HS-27A (cell line): ENCODE measurements around the gene ATP6V0C.
A peak's percentile ranks its signal among the peaks of the same experiment; 100 is the strongest.

Experiments used
- DNase-seq: peaks from one replicate; pipeline ENCODE4 v3.0.0-alpha.2; 2012; ENCODE audit warnings: low read depth, missing footprints

Gene ATP6V0C

DNA sequence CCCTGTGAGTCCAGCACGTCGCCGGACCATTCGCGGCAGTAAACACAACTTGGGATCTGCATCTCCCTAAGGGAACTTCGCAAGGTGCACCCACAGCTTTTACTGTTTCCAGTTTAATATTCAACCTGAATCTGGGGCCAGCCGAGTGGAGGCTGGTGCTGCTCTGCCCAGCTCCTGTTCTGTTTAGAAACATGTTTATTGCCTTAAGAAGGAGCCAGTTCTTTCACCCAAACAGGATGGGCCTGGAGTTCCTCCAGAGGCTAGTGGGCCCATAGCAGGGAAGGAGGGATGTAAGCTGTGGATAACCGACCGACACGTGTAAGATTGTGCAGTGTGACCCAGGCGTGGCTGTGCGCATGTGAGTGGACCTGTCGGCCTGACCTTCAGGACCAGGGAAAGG is 21.5 kb upstream of the ATP6V0C start:
- no peak for DNase-seq

DNA sequence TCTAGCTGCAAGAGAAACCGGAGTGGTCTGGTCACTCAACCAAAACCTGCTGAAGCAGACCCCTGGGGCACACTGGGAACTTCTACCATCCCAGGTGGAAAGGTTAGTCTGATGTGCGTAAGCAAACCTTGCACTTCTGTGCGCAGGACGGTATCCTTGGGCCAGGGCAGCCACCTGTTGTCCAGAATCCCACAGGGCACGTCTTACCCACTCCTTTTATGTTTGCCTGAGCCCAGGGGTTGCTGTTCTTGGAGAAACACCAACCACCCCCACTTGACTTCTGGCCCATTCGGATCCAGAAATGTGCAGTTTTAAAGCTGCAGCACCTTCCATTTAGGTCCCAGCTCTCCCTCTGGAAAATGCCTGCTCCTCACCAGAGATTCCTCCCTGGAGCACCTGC is 20.1 kb upstream of the ATP6V0C start:
- no peak for DNase-seq

DNA sequence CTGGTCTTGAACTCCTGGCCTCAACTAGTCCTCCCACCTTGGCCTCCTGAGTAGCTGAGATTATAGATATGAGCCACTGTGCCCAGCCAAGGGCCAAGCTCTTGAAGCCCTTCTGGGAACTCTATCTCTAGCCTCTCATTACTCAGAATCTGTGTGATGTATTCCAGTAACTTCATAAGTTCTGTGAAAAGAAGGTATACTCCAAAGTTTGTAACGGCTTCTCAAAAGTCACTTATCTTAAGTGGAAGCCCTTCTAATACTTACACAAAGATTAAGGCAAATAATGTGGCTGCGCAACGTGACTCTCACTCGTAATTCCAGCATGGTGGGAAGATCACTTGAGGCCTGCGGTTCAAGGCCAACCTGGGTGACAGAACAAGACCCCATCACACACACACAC is 19.1 kb upstream of the ATP6V0C start:
- DNase-seq: no peak

DNA sequence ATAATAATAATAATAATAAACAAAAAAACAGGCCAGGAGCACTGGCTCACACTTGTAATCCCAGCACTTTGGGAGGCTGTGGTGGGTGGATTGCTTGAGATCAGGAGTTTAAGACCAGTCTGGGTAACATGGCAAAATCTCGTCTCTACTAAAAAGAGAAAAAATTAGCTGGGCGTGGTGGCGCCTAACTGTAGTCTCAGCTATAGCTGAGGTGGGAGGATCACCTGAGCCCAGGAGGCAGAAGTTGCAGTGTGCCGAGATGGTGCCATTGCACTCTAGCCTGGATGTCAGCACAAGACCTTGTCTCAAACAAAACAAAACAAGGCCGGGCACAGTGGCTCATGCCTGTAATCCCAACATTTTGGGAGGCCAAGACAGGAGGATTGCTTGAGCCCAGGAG is 18.7 kb upstream of the ATP6V0C start:
- DNase-seq: no peak

DNA sequence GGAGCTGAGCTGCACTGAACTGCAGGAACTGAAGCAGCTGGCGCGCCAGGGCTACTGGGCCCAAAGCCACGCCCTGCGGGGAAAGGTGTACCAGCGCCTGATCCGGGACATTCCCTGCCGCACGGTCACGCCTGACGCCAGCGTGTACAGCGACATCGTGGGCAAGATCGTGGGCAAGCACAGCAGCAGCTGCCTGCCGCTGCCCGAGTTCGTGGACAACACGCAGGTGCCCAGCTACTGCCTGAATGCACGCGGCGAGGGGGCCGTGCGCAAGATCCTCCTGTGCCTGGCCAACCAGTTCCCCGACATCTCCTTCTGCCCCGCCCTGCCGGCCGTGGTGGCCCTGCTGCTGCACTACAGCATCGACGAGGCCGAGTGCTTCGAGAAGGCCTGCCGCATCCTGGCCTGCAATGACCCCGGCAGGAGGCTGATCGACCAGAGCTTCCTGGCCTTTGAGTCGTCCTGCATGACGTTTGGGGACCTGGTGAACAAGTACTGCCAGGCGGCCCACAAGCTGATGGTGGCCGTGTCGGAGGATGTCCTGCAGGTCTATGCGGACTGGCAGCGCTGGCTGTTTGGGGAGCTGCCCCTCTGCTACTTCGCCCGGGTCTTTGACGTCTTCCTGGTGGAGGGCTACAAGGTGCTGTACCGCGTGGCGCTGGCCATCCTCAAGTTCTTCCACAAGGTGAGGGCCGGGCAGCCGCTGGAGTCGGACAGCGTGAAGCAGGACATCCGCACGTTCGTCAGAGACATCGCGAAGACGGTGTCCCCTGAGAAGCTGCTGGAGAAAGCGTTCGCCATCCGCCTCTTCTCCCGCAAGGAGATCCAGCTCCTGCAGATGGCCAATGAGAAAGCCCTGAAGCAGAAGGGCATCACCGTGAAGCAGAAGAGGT is 17.3 kb upstream of the ATP6V0C start:
- no peak for DNase-seq

DNA sequence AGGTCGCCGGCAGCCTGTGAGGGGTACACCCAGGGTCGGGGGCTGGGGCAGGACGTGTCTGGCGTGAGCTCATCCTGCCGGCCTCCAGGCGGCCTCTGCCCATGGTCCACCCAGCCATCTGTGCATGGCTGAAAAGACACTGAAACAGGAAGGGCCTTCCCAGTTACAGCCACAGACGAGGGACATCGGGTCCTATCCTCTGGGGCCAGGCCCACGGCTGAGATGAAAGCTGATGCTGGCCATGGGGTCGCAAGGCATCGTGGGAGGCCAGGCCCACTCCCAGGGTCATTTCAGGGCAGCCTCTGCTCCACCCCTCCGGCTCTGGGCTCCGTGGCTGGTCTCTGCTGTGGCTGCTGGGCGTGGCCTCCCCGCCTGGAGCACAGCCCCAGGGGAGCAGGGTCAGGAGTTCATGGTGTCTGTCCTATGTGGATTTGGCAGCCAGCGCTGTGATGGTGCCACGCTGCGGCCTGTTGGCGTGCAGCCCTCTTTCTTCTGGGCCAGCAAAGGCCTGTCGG is 16.6 kb upstream of the ATP6V0C start:
- no peak for DNase-seq

DNA sequence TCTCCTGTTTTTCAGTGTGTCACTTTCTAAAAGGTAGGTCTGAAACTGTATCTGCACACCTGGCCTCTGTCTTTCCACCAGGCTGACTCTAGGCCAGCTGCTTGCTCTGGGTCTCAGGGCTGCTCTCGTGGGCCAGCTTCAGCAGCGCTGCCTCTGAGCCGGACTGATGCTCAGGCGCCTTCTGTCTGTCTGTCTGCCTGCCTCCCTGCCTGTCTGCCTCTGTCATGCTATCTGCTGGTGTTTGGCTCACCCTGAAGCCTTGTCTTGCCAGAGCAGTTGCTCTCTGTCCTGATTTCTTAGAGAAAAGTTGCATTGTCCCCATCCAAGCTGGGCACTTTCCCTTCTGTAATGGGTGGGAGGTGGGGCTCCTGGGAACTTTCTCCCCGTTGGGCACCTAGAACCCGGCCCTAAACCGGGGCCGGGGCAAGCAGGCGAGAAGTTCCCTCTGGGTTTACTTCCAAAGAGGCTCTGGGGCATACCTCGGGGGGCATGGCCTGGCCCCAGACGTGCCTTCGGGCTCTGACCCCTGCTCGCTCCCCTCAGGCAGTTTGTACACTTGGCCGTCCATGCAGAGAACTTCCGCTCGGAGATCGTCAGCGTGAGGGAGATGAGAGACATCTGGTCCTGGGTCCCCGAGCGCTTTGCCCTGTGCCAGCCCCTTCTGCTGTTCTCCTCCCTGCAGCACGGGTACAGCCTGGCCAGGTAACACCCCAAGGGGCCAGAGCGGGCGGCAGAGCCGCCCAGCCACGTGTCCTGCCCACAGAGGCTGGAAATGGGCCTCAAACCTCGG is 15.9 kb upstream of the ATP6V0C start:
- no peak for DNase-seq

DNA sequence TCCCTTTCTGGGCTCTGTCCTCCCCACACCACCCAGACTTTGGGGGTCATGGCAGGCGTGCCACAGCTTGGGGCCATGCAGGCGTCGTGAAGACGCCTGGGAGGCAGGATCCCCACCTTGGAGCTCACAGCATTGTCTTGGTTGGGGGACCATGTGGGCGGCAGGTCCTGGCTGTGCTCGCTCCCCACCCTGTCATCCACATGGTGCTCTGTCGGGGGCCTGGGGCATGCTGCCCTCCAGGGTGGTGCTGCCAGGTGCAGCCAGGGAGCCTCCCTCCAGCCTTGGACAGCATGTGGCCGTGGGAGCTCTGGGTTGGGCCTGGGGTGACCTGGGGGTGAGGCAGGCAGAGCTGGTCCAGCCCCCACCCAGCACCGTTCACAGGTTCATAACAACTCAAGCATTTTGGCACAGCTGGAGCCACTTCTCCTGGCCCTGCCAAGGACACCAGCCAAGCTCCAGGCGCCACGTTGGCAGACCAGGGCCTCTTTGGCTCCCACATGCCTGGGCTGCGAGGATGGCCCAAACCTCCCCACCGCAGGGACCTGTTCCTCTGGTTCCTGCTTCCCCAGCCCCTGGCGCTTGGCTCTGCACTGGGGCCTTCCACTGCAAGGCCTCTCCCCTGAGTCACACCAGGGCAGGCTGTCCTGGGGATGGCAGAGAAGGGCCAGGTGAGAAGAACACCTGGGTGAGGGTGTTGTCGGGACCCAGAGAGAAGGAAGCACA is 15.1 kb upstream of the ATP6V0C start:
- no peak for DNase-seq

DNA sequence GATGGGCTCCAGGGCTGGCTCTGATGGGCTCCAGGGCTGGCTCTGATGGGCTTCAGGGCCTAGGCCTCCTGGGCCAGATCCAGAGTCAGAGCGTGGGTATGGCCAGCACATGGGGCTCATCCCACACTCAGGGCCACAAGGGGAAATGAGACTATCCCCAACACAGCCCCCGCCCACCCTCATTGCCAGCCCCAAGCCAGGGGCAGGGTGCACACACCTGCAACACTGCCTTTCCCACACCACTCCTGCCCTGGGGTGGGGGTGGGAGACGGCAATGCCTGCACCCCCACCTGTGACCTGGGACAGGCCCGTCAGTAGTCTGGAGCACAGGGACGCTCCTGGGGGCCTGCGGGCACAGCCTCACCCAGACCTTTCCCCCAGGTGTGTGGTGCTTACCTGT is 14.3 kb upstream of the ATP6V0C start:
- DNase-seq: no peak

DNA sequence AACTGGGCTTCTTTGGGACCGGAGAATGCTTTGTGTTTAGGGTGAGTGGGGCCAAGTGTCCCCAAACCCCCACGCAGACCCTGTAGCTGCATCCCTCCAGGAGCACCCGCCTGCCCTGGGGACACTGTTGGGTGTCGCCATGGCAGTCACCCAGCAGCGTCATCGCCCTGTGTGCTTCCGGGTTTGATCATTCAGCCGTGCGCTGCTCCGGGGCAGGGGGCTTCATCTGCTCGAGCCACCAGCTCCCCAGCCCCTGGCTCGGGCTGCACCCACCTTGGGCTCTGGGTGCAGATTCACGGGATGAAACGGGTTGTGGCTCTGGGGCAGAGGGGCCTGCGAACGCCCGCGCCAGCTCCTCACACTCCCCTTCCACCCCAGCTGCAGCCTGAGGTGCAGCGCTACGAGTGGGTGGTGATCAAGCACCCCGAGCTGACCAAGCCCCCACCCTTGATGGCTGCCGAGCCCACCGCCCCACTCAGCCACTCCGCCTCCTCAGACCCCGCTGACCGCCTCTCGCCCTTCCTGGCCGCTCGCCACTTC is 13.8 kb upstream of the ATP6V0C start:
- no peak for DNase-seq

DNA sequence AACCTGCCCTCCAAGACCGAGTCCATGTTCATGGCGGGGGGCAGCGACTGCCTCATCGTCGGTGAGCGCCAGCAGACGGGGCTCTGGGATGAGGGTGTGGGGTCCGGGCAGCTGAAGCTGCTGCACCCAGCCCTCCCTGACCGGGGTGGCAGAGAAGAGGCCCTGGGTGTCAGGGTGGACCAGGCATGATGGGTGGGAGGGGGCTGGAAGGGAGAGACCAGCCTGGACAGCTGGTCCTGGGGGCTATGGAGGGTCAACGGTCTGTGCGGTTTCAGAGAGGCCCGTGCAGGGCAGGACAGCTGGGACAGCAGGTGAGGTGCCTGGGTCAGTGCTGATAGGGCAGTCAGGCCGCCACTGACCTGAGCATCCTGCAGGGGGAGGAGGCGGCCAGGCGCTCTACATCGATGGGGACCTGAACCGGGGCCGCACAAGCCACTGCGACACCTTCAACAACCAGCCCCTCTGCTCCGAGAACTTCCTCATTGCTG is 13.3 kb upstream of the ATP6V0C start:
- no peak for DNase-seq

DNA sequence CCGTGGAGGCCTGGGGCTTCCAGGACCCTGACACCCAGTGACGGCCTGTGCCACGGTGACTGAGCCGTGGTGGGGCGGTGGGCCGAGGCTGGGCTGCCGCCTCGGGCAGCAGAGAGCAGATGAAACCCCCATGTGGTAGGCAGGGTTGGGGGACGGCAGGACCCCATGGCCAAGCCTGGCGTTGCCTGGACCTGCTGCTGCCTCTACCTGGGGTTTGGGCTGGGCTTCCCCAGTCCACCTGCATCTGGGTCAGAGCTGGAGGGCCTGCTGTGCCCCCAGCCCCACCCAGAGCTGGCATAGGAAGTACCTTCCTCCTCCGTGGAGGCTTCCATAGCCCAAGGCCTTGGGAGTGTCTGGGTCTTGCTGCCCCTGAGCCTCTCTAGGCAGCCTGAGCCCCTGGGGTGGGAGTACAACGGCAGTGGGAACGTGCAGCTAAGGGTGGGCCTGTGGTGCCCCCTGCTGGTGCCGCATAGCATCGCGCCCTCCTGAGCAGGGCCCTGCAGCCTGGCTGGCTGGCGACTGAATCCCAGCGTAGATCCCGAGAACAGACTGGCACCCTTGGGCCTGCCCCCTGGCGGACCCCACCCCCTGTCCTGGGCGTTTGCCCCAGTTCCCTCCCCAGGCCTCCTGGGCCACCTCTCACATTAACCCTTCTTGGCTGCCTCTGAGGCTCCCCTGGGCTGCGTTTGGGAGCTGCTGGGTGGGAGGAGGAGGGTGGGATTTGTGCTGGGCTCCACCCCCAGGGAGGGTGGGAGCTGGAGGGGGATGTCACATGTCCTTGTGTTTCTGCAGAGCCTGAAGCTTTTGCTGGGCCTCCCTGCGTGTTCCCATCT is 12.6 kb upstream of the ATP6V0C start:
- DNase-seq: peak; percentile 19

DNA sequence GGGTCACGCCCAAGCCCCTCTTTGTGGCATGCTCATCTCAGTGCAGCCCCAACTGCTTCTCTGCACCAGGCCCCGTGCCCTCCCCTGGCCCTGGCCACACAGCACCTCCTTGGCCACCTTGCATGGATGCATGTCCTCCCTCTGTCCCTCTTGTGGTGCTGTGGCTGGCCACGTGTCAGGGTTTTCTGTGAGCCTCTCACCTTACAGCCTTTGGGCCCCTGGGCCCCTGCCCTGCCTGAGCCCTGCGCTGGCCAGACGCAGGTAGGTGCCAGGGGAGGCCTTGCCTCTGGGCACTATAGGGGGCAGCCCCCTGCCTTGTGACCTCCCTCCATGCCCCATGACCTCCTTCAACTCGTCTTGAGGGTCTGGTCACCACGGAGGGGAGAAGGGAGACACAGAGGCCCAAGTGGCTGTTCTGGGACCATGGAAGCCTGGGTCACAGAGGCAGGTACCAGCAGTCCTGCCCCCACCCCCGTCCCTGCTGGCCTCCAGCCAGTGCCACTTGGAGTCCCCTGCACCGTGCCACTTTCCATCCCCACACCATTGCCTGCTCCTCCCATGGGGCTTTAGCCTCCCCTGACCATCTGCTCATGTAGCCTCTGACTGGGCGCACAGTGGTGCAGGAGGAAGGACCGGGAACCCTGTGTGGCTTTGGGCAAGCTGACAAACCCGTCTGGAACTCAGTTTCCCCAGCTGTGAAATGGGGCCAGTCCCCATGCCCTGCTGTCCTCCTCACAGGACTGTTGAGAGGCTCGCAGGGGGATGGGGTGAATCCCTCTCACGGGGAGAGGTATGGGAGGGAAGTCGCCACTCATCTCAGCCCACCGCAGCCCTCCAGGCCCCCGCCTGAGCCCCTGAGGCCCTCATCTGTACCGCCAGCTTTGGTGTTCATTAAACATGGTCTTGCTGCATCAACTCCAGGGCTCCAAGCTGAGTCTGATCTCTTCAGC is 11.5 kb upstream of the ATP6V0C start:
- DNase-seq: no peak

DNA sequence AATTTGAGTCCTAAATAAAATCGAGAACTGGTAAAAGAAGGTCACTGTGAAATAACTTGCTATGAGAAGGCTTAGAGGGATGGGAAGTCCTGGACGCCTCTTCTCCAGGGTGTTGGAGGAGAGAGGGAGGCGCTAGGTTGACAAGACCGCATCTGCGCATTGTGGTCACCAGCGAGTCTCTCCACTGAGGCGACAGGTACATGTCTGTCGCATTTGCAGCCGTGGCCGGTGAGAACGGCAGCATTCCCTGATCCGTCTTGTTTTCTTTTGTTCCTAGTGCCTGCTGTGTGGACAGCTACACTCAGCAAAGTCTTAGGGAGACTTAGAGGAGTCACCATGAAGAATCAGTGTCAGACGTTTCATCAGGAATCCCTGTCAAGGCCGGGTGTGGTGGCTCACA is 8.1 kb upstream of the ATP6V0C start:
- no peak for DNase-seq

DNA sequence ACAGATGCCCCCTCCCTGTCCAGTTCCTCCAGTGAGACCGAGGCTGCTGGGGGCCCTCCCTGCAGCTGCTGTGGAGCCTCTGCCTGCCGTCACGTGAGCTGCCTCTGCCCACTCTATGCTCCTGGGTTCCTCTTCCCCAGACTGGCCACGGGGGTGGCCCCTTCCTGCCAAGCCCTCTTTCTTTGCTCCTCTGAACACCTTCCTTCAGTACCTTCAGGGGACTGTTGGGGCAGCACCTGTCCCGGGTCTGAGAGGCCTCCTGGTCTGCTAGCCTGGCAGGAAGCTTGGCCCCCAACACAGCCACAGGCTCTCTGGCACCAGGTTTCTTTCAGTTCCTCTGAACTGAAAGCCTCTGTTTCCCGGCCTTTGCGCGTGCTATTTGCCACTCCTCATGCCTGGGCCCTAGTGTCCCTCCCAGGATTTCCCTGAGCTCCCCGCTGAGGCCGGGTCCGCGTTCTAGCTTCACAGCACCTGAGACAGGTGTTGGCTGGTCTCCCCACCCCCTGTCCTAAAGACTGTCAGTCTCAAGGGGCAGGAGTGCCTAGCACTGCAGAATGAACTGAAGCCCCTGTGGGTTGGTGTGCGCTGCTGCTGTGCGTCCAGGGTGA is 6.6 kb upstream of the ATP6V0C start:
- DNase-seq: no peak

DNA sequence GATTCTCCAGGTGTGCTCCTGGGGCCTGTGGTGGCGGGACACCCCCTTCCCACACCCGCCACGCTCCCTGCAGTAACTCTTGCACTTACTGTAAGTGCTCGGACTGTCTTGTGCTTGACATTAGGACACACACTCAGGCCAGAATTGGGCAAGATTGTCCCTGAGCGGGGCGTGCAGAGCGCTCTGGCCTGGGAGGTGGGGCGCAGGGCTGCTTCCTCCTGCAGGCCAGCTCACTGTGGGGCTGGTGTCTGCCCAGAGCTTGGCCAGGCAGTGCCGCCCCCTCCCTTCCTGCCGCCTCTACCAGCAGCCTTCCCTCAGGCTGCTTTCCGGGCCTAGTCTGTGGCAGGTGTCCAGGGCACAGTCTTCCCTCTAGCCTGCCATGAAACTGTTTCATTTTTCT is 6.1 kb upstream of the ATP6V0C start:
- no peak for DNase-seq

DNA sequence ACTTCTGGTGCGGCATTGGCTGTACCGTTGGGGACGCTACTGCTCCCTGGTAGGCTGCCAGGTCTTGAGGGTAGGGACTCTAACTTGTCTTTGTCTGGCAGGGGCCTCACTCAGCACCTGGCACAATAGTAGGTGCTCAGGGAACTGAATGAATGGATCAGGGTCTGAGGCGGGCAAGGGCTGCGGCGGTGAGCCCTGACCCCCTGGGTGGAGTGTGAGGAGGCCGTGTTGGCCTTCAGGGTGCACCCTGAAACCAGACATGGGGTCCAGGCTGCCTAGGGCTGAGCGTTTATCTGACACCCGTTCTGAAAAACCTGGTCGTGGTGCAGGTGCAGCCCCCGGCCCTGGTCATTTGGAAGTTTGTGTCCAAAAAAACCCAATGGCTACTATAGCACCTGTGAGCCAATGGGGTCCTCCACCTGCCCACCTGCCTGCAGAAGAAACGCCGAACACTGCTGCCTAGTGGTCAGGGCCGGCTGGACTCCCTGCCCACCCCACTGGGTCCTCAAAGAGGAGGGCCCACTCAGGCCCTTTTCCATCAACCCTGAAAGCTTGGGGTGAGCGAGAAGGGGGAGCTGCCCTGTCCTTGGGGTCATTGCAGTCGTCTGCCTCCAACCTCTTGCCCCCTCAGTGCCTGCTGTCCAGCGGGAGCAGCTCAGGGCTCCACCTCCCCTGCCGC is 4.9 kb upstream of the ATP6V0C start:
- DNase-seq: no peak

DNA sequence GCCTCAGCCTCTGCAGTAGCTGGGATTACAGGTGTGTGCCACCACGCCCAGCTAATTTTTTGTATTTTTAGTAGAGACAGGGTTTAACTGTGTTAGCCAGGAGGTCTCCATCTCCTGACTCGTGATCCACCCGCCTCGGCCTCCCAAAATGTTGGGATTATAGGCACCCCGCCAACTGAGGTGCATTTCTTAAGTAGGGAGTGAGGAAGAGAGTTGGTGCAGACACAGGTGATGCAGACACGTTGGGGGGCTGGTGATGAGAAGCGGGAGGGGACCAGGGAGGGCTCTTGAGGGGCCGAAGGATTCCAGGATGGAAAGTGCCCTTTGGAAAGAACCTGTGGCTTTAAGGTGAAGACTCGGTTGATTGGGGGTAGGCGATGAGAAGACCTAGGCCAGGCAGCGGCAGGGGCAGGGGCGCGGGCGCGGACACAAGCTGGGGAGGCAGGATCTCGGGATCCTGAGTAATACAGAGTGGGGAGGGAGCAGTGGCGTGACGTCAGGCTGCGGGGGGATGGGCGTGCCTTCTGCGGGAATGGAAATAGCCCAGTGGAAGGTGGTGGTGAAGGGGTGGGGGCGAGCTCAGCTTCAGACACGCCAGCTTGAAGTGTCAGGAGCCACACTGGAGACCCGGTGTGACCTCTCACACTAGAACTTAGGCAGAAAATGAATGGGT is 2.5 kb upstream of the ATP6V0C start:
- DNase-seq: no peak
